ENCODE measurements around the gene PLOD2.

- TF ChIP-seq TAF1 (IDR thresholded peaks at IDR 0.05; ENCODE audit: low read depth, low read length) (no peak), SPI1 (IDR thresholded peaks at IDR 0.05; ENCODE audit: low read depth, low read length) (no peak), POLR2A (IDR thresholded peaks at IDR 0.05; ENCODE audit: low read depth, low read length) (no peak), POLR2AphosphoS5 (IDR thresholded peaks at IDR 0.05; ENCODE audit: low read depth, low read length) (no peak), PAX5 (IDR thresholded peaks at IDR 0.05; ENCODE audit: insufficient read depth, low read length, severe bottlenecking) (no peak), POU2F2 (IDR thresholded peaks at IDR 0.05; ENCODE audit: low read depth, low read length) (no peak)
Measured at GRCh38 chr3:146125951-146126350, 35.0 kb downstream of the PLOD2 start.
